Urothelium cell line (cell line): Measurements from ENCODE around the gene ANKRD53.

Experiments used
- DNase-seq: peaks from one replicate; pipeline ENCODE4 v3.0.0; 2011; ENCODE audit warnings: low spot score, mixed read lengths
- FAIRE-seq: peaks from 2 replicates; lab custom pipeline; 2011; peaks lifted over from hg19 to GRCh38; lab: Jason Lieb, UNC

Gene ANKRD53, protein sequence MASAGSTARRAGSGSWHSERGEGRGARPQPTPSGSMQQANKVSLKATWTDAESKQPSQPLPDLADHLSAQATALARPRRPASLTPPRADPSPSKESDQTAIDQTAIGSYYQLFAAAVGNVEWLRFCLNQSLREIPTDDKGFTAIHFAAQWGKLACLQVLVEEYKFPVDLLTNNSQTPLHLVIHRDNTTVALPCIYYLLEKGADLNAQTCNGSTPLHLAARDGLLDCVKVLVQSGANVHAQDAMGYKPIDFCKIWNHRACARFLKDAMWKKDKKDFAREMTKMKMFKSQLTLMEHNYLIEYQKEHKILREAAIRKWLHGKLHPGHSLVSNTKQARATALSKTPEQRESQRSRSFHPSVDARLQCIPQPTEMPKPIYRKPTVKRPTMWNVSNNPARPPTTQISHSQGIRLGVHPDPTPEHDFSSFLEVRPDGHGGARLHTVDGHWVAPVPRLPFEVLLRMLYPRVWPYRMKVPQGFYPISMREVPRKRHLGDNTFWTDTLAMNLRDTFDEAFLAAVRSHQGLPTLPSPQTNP

DNA sequence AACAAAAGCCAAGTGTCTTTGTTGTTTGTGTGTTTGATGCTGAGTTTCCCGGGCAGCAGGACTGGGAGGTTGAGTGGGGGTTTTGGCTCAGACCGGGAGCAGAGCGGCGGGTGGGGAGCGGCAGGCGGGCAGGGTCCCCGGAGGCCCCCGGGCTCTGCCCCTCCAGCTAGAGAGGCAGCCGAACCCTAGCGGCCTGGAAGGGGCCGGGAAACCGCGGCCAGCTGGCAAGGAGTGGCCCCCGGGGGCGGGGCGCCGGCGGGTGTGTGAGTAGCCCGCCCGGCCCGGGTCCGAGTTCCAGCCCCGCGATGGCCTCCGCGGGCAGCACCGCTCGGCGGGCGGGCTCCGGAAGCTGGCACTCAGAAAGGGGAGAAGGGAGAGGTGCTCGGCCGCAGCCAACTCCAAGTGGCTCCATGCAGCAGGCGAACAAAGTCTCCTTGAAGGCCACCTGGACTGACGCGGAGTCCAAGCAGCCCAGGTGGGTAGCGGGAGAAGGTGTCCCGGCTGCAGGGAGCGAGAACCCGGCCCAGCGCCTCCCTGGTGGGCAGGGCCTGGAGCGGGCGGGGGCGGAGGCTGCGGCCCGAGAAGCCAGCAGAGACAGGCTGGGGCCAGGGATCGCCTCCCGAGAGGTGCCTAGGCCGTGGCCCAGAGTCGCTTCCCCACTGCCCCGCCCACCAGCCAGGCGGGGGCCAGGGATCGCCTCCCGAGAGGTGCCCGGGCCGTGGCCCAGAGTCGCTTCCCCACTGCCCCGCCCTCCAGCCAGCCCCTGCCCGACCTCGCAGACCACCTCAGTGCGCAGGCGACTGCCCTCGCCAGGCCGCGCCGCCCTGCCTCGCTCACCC is at the start of gene ANKRD53:
Gene ANKRD53 (plus strand): TSS at position 290 of the 839 bp plus-strand sequence. CDS start 16 bp downstream, at position 306.
- FAIRE-seq, result no peak
- DNase-seq, result no peak

DNA sequence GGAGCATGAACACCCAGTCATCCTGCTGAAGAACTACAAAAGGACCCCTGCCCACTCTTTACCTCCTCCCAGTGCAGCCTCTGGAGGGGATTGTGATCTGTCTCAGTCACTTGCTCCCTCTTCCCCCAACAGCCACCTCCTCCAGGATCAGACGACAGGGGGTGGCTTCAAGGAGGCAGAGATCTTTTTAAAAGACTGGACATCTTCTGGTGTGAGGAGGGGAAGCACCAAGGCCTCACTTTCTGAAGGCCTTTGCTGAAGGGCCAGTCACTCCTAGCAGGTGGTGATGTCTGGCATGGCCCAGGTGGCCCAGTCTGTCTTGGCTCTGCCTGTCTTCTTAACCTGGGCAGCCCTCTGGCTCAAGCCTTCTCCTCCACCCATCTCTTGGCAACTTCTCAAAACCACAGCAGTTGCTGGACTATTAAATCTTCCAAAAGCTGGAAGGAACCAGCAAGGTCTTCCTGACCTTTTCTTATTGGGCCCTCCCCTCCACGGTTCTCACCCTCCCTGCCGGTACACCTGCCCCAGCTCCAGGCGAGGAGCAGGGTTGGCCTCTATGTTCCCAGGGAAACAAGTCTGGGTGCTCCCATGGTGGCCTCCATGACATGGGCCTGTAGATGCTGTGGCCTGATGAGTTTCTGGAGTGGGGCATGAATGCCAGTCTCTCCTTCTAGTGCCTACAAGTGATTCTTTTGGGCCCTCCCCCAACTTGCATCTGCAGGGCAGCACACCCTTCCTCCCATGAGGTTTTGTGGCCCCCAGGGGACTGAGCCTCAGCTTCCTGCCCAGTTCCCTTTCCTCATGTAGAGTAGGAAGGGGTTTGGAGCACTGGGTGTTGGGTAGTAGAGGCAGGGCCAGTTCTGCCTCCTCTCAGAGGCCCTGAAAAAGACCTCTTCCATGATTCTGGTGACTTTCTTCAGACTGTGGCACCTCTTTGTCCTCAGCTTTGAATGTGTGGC is 47.8 kb upstream of the ANKRD53 start:
- no peak for FAIRE-seq
- no peak for DNase-seq

DNA sequence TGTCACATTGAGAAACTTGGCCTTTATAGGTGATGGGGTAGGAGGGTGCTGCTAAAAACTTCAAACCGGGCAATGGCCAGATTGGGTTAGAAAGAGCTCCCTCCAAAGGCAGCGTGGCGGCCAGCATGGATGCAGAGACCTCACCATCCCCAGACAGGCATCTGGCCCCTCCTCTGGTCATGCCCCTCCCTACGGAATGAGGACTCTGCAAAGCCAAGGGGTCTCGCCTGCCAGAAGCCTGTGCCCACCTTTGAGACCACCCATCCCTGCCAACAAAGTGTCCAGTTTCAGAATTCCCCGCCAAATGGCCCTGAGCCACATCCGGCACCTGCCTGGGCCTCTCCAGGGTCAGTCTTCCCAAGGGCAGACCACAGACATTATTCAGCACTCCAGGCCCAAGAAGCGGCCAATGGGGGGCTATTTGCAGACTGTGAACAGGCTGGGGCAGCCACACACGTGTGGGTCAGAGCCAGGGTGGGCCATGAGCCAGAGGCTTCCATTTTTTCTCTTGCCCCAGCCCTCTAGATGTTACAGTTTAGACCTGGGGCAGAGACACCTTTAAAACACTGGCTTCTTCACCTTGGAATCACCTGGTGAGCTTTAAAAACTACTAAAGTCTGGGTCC is 46.9 kb upstream of the ANKRD53 start:
- DNase-seq (no peak), FAIRE-seq (no peak)

DNA sequence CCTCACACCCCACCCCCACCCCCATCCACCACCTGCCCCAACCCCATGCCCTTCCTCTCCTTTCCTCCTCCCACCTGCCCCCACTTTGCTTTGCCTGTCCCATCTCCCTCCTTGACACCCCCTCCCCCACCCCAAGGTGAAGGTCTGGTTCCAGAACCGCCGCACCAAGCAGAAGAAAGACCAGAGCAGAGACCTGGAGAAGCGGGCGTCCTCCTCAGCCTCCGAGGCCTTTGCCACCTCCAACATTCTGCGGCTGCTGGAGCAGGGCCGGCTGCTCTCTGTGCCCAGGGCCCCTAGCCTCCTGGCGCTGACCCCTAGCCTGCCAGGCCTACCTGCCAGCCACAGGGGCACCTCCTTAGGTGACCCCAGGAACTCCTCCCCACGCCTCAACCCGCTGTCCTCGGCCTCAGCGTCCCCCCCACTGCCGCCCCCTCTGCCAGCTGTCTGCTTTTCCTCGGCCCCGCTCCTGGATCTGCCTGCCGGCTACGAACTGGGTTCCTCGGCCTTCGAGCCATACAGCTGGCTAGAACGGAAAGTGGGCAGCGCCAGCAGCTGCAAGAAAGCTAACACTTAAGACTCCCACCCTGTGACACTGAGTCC is 45.7 kb upstream of the ANKRD53 start:
- FAIRE-seq (no peak), DNase-seq (no peak)

DNA sequence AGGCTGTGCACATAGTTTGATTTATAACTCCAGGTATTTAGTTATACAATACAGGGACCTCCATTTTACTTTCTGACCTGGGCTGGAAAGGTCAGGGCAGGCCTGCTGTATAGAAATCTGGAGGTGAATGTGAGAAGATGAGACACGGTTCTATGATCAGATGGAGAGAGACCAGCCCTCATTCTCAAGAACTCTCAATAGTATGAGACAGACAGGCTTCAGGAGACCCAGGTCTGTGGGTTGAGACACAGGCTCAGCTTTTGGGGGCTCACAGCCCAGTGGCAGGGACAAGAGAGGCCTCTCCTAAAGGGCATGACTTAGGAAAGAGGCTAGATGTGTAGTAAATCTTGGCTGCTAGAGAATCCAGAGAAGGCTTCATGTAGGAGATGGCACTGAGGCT is 43.4 kb upstream of the ANKRD53 start:
- FAIRE-seq, result peak; percentile 13
- no peak for DNase-seq

DNA sequence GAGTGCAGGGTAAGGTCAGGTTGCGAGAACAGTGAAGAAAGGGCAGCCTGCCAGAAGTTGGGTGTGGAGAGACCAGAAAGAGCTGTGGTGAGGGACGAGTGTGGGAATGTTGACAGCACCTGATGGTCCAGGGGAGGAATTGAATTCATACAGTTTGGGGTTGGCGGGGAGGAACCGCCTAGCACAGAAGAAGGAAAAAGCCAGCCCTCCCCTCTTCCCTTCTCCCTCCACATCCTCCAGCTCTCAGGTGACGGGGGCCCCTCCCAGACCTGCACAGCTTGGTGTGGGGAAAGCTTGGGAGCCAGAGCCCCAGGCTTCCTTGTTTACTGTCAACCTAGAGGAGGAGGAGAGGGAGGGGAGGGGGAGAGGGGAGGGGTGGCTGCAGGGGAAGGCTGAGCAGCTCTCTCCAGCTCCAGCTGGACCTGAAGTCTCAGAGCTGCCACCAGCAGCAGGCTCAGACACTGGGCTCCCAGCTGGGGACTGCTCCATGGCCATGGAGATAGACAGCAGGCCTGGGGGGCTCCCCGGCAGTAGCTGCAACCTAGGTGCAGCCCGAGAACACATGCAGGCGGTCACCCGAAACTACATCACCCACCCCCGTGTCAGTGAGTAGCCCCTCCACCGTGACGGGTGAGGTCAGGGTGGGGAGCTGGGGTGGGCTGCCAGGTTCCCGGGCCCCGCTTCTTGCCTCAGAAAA is 42.8 kb upstream of the ANKRD53 start, which contains the start of gene ATP6V1B1:
Gene ATP6V1B1 (plus strand): TSS at position 433 of the 697 bp plus-strand sequence. CDS start 55 bp downstream, at position 488.
- DNase-seq (no peak), FAIRE-seq (no peak)

DNA sequence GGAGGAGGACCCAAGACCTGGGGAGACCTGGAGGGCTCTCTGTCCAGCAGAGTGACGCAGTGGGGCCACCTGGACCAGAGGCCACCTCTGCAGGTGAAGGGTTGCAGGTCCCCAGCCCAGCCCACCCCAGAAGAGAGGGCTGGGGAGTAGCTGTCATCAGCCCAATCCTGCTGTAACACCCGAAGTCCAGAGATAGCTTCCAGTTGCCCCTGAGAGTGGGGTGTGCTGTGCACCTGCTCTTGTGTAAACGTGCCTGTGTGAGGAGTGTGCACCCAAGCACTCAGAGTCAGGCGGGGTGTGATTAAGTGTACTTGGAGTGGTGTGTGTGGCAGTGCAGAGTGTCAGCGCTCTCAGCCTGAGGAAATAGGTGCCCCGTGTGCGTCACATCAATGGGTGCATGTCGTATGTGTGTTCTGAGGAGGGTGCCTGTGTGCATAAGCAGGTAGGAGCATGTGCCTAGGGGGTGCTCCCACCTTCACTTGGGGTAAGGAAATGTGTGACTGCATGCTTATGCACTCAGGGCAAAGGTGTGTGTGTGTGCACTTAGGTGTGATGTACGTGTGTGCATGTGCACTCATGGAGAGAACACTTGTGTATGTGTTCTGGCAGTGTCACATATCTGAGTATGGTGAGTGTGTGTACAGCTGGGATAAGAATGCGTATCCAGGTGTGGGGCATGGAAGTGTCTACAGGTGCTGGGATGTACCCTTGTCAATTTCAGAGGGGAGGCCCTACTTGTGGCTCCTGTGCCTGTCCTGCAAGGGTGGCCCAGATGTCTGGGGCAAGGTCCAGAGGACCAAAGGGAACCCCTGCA is 42.1 kb upstream of the ANKRD53 start:
- no peak for DNase-seq

DNA sequence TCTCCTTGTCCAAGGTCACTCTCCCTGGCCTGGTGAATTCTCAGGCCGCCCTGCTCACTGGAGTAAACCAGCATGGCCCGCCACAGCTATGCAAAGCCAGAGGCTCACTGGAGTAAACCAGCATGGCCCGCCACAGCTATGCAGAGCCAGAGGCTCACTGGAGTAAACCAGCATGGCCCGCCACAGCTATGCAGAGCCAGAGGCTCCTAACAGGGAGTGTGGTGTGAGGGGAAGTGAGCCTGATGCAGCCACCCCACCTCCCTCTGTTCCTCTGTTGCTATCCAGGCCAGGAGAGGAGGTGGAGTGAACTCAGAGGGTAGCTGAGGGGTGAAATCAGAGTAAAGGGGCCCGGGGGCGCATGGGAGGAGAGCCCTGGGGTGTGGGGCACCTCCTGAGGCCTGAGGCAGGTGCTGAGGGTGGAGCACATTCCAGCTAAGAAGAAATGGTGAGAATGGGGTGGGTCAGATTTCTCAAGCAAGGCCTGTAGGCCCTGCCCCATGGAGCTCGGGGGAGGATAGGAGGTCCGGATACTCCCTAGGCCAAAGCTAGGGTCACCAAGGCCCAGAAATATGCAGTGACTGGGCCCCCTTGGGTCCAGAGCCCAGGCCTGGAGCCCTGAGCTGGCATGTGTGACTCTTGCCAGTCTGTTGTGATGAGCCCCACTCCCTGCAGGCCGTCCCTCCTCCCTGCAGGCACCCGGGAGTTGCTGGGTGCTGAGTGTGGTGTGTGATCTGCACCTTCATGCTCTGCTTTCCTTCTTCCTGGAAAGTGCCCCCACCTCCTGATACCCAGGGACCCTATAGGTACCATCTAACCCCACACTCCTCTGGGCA is 41.2 kb upstream of the ANKRD53 start:
- FAIRE-seq (no peak), DNase-seq (no peak)

More for the DNA sequence above, 42.1 kb upstream of the ANKRD53 start:
- FAIRE-seq, result peak; percentile 87

DNA sequence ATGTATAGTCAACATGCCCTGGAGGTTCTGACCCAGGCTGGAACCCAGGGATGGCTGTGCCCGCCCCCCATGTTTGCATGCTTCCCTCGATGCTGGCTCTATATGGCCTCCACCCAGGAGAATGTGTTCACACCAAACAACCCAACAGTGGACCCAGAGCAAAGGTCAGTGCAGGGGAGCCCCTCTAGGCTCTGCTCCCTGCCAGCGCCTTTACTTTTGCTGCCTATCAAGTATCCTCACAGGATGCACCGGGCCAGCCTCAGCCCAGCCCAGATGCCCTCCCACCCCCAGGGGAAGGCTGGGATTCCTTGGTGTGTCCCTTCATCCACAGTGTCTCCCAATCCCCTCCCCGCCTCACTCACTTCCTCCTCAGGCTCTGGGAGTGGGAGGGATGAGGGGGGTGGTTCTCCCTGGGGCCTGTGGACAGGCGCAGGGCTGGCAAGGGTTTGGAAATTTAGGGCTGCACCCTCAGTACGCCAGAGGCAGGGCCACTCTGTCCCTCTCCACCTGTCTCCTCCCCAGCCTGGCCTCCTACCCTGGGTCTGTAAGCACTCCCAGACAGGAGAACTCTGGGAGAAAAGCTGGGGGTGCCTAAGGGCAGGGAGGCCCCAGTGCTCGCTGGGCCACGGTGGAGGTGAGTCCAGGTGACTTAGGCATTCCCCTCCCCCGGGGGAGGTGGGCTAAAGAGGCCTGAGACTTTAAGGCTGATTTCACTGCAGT is 40.4 kb upstream of the ANKRD53 start:
- peak; percentile 44 for FAIRE-seq
- no peak for DNase-seq

DNA sequence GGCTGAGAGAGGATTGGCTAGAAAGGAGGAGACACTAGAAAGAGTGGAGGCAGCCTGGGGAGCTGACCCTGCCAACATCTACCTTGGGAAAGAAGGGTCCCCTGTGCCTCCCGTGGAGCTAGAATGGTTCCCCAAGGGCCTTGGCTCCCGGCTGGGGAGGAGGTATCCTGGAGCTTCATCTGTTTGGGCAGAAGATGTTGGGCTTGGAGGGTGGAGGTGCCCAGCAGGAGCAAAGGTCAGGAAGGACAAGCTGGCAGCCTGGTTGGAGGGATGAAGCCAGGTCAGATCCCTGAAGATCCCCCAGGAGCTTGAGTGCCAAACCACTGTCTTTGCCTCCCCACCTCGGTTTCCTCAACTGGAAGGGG is 39.9 kb upstream of the ANKRD53 start:
- FAIRE-seq, result no peak
- no peak for DNase-seq

DNA sequence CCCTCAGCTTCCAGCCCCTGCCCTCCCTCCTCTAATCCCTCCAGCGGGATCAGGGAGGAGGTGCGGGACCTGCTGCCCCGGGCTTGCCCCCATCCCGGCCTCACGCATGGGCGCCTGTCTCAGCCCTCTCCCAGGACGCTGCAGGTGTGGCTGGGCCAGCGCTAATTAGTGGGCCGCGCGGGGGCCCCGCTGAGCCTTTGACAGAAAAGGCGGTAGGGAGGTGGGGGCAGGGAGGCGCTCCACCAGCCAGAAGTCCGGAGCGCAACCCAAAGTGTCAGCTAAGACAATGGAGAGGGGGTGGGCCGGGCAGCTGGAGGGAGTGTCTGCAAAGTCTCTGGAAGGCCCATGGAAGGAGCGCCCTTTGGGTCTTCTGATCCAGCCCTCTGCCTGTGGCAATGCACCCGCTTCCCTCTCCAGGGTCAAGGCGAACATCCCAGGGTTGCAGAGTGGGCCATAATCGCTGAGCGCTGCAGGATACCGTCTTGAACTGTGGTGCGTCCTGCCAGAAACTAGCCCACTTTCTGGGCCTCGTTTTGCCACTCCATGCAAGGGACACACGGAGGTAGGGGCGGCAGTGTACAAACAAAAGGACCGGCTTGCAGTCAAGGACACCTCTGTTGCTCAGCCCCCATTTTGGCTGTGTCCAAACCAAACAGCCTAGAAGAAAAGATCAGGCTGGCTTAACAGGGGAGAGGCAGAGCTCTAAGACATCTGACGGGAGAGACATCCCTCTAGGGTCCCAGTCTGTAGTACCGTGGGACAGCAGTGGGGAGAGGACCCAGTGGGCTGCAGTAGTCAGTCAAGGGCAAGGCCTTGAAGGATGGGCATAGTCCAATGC is 39.2 kb upstream of the ANKRD53 start:
- FAIRE-seq (no peak), DNase-seq (no peak)

DNA sequence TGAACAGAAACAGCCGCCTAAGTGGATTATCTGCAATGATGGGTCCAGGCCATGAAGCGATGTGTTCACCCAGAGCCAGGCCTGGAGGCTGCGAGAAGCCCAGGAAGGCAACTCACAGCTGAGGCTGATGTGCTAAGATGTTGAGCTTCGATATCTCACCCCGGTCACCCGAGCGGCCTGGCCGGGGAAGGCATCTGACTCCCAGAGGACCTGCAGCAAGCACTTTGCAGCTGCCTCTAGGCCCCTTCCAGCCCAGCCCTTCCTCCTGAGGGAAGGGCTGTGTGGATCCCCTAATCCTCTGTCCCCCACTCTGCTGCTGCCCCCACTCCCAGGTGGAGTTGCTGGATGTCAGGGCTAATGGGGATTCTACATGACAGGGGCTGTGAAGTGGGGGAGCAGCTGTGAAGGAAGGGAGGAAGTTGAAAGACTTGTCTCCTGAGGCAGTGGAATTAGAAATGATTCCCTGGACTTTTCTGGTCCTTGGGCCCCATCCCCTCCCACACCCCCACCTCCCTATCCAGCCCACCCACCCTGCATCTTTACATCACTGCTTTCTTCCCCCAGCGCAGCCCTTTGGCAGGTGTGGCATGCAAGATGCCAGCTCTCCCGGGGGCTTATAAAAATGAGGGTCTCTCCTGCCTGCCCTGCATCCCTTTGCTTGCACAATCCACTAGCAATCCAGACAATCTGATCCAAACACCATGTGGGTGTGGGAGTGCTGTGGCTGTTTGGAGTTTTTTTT is 38.4 kb upstream of the ANKRD53 start:
- no peak for FAIRE-seq

DNA sequence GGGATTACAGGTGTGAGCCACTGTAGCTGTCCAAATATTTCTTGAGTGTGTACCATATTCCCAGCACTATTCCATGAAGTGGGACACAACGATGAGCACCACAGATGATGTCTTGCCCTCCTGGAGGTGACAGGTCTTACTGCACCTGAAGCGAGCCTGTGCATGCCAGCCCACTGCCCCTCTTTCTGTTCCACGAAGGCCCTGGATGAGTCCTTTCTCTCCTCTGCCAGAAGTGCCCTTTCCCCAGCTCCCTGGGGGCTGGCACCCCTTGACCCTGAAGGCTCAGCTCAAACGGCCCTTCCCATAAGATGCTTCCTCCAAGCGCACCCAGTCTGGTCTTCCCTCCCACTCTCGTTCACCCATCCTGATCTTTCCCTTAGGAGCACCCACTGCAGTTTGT is 37.2 kb upstream of the ANKRD53 start:
- no peak for DNase-seq
- no peak for FAIRE-seq

More for the DNA sequence above, 38.4 kb upstream of the ANKRD53 start:
- DNase-seq, result no peak

DNA sequence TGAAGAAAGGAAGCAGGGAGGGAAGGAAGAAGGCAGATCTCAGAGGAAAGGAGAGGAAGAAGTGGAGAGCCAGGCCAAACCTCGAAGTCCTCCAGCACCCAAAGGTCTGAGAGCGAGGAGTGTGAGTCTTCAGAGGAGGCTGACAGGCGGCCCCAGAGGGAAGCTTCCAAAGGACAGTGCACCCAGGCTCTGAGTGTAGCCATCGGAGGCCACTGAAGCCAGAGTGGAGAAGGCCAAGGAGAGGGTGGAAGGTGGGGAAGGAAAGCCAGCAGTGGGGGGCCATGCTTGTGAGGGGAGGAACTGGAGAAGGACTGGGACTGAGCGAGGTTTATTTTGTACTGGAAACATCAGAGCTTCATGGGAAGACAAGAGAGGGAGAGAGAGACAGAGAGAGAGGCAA is 36.7 kb upstream of the ANKRD53 start:
- FAIRE-seq (no peak), DNase-seq (no peak)
